K562 (cell line): Measurements from ENCODE around the gene FOXP3. TPM values are rescaled to one million over a fixed set of nuclear protein-coding genes. Genes with fewer than 3 reads are reported as not detected.

Experiments
- CHD1 ChIP-seq: fragments of 200-600 bp; sonication (generic); IDR thresholded peaks from one replicate; pipeline ENCODE4 v1.6.1; 2012; ENCODE audit warnings: mild to moderate bottlenecking, moderate library complexity, low read length, inconsistent platforms
- TCF7 ChIP-seq: sonication (generic); IDR thresholded peaks from 2 replicates; pipeline ENCODE4 v1.6.1; 2016; ENCODE audit warnings: antibody characterized with exemption, borderline replicate concordance
- XRCC3 ChIP-seq: fragments of 450-650 bp; IDR thresholded peaks from 2 replicates; pipeline ENCODE4 v1.6.1; 2017; ENCODE audit warnings: mild to moderate bottlenecking, moderate library complexity
- ZNF143 ChIP-seq: sonication (generic); formaldehyde crosslinking; IDR thresholded peaks from 2 replicates; pipeline ENCODE4 v1.9.0; 2022; ENCODE audit warnings: mild to moderate bottlenecking, missing genetic modification reagents
- ZNF785 ChIP-seq: fragments of 250-450 bp; sonication (Bioruptor Pico); IDR thresholded peaks from 2 replicates; pipeline ENCODE4 v1.4.0; 2020; ENCODE audit warnings: mild to moderate bottlenecking
- polyA plus RNA-seq, 8 experiments: library from polyadenylated mRNA; depleted of rRNA in 4 of 8; stranded (reverse) in 5 of 8; unstranded in 3 of 8; fragments of >200 nt; fragmentation: Nextera tagmentation in 2 of 8; fragmentation: Illumina TruSeq in 1 of 8; extraction: Ambion mirVana in 2 of 8; extraction: Trizol in 1 of 8; gene quantifications; 2 replicates each; pipeline versions ENCODE4 v1.2.1 to v1.2.3, GENCODE V29; 2011 to 2014; ENCODE audit warnings: inconsistent platforms in 1 of 8, missing spikeins in 1 of 8
- total RNA-seq, 7 experiments: library from RNA; depleted of rRNA in 6 of 7; stranded (reverse); fragments of >200 nt in 6 of 7; fragmentation: Illumina TruSeq in 2 of 7; extraction: Trizol in 2 of 7; gene quantifications; 2 replicates each; pipeline versions ENCODE4 v1.2.1 to v1.2.3, GENCODE V29; 2011 to 2021; ENCODE audit warnings: low replicate concordance in 1 of 7
- TF ChIP-seq, protein P1 (sequence below): fragments of 250-450 bp; sonication (Bioruptor Pico); IDR thresholded peaks from 2 replicates; pipeline ENCODE4 v1.8.0; 2022; ENCODE audit warnings: moderate library complexity, mild to moderate bottlenecking, inconsistent platforms
- TF ChIP-seq, protein P2 (sequence below): fragments of 250-450 bp; sonication (Bioruptor Pico); IDR thresholded peaks from 2 replicates; pipeline ENCODE4 v1.8.0; 2021; ENCODE audit warnings: borderline replicate concordance, mild to moderate bottlenecking, moderate library complexity; ENCODE audit not compliant: poor library complexity, severe bottlenecking
- TF ChIP-seq, protein P3 (sequence below): fragments of 200-800 bp; sonication (Bioruptor generic); IDR thresholded peaks from 2 replicates; pipeline ENCODE4 v1.6.1; 2017; ENCODE audit warnings: missing genetic modification characterization, missing compliant biosample characterization
- TF ChIP-seq, protein P4 (sequence below): IDR thresholded peaks from 2 replicates; pipeline ENCODE4 v1.6.1; 2011; ENCODE audit warnings: borderline replicate concordance, low read depth, mild to moderate bottlenecking, moderate library complexity, low read length; ENCODE audit not compliant: insufficient read depth, poor library complexity, severe bottlenecking
- TF ChIP-seq, protein P5 (sequence below): sonication (generic); formaldehyde crosslinking; IDR thresholded peaks from 2 replicates; pipeline ENCODE4 v1.8.0; 2022; ENCODE audit warnings: missing genetic modification reagents, mild to moderate bottlenecking, borderline replicate concordance
- TF ChIP-seq, protein P6 (sequence below): sonication (generic); formaldehyde crosslinking; IDR thresholded peaks from 2 replicates; pipeline ENCODE4 v1.8.0; 2022; ENCODE audit warnings: mild to moderate bottlenecking, missing genetic modification reagents
- TF ChIP-seq, protein P7 (sequence below), 2 experiments: IDR thresholded peaks; 2 replicates each; pipeline ENCODE4 v1.6.1; 2012; ENCODE audit warnings: improper control_type of control experiment in 2 of 2, low read depth in 2 of 2, low read length in 2 of 2, borderline replicate concordance in 1 of 2

FOXP3 gene
- total and polyA plus RNA-seq, 9 of the 15 experiments (the other 6 are each of a cell fraction or from before 2014, with no cell fraction given): 0.04 to 0.24 (median 0.07) TPM; not detected in 4

DNA sequence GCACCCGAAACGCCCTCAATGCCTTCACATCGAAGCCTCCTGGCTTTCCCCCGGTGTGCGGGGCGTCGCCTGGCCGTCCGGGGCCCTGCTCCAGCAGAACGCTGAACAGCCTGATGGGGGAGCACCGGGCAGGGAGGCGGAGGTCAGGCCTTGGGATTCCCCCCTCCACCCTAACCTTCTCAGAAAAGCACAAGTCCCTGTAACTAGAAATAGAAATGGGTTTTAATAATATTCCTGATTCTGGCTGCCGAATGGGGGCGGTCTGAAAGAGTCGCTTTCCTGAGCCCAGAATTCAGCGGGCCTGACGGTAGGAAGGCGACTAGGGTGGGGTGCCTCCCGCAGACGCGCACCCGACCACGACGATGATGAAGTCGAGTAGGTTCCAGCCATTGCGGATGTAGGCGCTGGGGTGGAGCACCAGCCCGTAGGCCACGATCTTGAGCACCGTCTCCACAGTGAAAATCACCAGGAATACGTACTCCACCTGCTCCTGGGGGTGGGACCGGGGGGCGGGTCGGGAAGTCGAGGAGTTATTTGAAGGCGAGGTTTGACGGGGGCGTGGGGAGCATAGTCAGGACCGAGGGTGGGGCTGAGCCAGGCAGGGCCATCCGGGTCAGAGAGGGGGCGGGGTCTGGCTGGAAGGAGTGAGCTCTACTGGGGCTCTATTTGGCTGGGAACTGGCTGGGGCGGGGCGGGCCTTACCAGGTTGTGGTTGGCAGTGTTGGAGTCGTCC is 33.8 kb downstream of the FOXP3 start (continued):
- TF ChIP-seq, protein P1, sequence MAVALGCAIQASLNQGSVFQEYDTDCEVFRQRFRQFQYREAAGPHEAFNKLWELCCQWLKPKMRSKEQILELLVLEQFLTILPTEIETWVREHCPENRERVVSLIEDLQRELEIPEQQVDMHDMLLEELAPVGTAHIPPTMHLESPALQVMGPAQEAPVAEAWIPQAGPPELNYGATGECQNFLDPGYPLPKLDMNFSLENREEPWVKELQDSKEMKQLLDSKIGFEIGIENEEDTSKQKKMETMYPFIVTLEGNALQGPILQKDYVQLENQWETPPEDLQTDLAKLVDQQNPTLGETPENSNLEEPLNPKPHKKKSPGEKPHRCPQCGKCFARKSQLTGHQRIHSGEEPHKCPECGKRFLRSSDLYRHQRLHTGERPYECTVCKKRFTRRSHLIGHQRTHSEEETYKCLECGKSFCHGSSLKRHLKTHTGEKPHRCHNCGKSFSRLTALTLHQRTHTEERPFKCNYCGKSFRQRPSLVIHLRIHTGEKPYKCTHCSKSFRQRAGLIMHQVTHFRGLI (CRISPR knock-in tag): no peak
- TF ChIP-seq, protein P2, sequence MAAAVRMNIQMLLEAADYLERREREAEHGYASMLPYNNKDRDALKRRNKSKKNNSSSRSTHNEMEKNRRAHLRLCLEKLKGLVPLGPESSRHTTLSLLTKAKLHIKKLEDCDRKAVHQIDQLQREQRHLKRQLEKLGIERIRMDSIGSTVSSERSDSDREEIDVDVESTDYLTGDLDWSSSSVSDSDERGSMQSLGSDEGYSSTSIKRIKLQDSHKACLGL (CRISPR knock-in tag): no peak
- TF ChIP-seq, protein P3, sequence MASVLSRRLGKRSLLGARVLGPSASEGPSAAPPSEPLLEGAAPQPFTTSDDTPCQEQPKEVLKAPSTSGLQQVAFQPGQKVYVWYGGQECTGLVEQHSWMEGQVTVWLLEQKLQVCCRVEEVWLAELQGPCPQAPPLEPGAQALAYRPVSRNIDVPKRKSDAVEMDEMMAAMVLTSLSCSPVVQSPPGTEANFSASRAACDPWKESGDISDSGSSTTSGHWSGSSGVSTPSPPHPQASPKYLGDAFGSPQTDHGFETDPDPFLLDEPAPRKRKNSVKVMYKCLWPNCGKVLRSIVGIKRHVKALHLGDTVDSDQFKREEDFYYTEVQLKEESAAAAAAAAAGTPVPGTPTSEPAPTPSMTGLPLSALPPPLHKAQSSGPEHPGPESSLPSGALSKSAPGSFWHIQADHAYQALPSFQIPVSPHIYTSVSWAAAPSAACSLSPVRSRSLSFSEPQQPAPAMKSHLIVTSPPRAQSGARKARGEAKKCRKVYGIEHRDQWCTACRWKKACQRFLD (CRISPR knock-in tag): peak; percentile 78
- TF ChIP-seq XRCC3 (no peak), TCF7 (no peak), ZNF785 (CRISPR knock-in tag) (no peak), ZNF143 (CRISPR knock-in tag) (no peak), CHD1 (no peak)
- TF ChIP-seq, protein P4, sequence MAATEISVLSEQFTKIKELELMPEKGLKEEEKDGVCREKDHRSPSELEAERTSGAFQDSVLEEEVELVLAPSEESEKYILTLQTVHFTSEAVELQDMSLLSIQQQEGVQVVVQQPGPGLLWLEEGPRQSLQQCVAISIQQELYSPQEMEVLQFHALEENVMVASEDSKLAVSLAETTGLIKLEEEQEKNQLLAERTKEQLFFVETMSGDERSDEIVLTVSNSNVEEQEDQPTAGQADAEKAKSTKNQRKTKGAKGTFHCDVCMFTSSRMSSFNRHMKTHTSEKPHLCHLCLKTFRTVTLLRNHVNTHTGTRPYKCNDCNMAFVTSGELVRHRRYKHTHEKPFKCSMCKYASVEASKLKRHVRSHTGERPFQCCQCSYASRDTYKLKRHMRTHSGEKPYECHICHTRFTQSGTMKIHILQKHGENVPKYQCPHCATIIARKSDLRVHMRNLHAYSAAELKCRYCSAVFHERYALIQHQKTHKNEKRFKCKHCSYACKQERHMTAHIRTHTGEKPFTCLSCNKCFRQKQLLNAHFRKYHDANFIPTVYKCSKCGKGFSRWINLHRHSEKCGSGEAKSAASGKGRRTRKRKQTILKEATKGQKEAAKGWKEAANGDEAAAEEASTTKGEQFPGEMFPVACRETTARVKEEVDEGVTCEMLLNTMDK: peak; percentile 41
- TF ChIP-seq, protein P5, sequence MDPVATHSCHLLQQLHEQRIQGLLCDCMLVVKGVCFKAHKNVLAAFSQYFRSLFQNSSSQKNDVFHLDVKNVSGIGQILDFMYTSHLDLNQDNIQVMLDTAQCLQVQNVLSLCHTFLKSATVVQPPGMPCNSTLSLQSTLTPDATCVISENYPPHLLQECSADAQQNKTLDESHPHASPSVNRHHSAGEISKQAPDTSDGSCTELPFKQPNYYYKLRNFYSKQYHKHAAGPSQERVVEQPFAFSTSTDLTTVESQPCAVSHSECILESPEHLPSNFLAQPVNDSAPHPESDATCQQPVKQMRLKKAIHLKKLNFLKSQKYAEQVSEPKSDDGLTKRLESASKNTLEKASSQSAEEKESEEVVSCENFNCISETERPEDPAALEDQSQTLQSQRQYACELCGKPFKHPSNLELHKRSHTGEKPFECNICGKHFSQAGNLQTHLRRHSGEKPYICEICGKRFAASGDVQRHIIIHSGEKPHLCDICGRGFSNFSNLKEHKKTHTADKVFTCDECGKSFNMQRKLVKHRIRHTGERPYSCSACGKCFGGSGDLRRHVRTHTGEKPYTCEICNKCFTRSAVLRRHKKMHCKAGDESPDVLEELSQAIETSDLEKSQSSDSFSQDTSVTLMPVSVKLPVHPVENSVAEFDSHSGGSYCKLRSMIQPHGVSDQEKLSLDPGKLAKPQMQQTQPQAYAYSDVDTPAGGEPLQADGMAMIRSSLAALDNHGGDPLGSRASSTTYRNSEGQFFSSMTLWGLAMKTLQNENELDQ (CRISPR knock-in tag): no peak
- TF ChIP-seq, protein P6, sequence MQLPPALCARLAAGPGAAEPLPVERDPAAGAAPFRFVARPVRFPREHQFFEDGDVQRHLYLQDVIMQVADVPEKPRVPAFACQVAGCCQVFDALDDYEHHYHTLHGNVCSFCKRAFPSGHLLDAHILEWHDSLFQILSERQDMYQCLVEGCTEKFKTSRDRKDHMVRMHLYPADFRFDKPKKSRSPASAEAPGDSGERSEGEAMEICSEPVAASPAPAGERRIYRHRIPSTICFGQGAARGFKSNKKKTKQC (CRISPR knock-in tag): no peak
- TF ChIP-seq, protein P7, sequence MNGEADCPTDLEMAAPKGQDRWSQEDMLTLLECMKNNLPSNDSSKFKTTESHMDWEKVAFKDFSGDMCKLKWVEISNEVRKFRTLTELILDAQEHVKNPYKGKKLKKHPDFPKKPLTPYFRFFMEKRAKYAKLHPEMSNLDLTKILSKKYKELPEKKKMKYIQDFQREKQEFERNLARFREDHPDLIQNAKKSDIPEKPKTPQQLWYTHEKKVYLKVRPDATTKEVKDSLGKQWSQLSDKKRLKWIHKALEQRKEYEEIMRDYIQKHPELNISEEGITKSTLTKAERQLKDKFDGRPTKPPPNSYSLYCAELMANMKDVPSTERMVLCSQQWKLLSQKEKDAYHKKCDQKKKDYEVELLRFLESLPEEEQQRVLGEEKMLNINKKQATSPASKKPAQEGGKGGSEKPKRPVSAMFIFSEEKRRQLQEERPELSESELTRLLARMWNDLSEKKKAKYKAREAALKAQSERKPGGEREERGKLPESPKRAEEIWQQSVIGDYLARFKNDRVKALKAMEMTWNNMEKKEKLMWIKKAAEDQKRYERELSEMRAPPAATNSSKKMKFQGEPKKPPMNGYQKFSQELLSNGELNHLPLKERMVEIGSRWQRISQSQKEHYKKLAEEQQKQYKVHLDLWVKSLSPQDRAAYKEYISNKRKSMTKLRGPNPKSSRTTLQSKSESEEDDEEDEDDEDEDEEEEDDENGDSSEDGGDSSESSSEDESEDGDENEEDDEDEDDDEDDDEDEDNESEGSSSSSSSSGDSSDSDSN (IDR thresholded peaks at IDR 0.05; ENCODE audit: borderline replicate concordance in 1 of 2, low read depth in 2 of 2, low read length in 2 of 2): peak in 1 of 2 experiments; percentile 46; a peak in 1 of 4 replicates
